ENCODE data around the gene TIGIT.
A peak's percentile ranks its signal among the peaks of the same experiment; 100 is the strongest.
"Not testable (repeated sequence)": the region's sequence is repeated elsewhere in the genome, so short reads cannot be mapped to it uniquely, and the experiment has no call there.

Gene TIGIT

GRCh38 chr3:114293838-114294535 lies at the start of gene TIGIT:
Gene TIGIT (plus strand): TSS chr3:114294028. CDS start chr3:114294062, 34 bp downstream.
- no peaks in the 10 kb centered on the region for H3K9me3 Mint-ChIP-seq
- H3K27ac Mint-ChIP-seq: peak within 1 kb of the TSS; percentile 99
- no peak within 1 kb of the TSS for H3K4me3 Mint-ChIP-seq
- H3K27me3 Mint-ChIP-seq: no peaks in the 10 kb centered on the region
- DNase-seq (ENCODE audit: low spot score in 2 of 2) (no peak), ATAC-seq (ENCODE audit: low read depth) (no peak)
- H3K36me3 Mint-ChIP-seq: no peaks in the 10 kb centered on the region
- H3K4me1 Mint-ChIP-seq: peaks cover 11% of the 10 kb centered on the region

- Mint-ChIP-seq H3K4me1 (no peaks in the 10 kb centered on the region), H3K36me3 (no peaks in the 10 kb centered on the region), H3K4me3 (no peak overlapping the region), H3K9me3 (peaks cover 5% of the 10 kb centered on the region), H3K27me3 (no peaks in the 10 kb centered on the region), H3K27ac (peak overlapping the region; percentile 1)
- no peak for DNase-seq (ENCODE audit: low spot score in 2 of 2)
- no peak for ATAC-seq (ENCODE audit: low read depth)
Observed at GRCh38 chr3:114252954-114253353, 40.9 kb upstream of the TIGIT start.

GRCh38 chr3:114253505-114253904 lies 40.3 kb upstream of the TIGIT start:
- ATAC-seq (ENCODE audit: low read depth) (no peak), DNase-seq (ENCODE audit: low spot score in 2 of 2) (no peak)
- Mint-ChIP-seq H3K4me1 (no peaks in the 10 kb centered on the region), H3K27ac (peak overlapping the region; percentile 1), H3K4me3 (no peak overlapping the region), H3K9me3 (peaks cover 5% of the 10 kb centered on the region), H3K36me3 (peaks cover under 1% of the 10 kb centered on the region), H3K27me3 (no peaks in the 10 kb centered on the region)

GRCh38 chr3:114259566-114259965 lies 34.3 kb upstream of the TIGIT start:
- Mint-ChIP-seq H3K36me3 (peaks cover 13% of the 10 kb centered on the region), H3K27ac (no peak overlapping the region), H3K4me1 (no peaks in the 10 kb centered on the region), H3K9me3 (peaks cover 9% of the 10 kb centered on the region), H3K4me3 (no peak overlapping the region), H3K27me3 (no peaks in the 10 kb centered on the region)
- no peak for ATAC-seq (ENCODE audit: low read depth)
- DNase-seq (ENCODE audit: low spot score in 2 of 2): no peak

GRCh38 chr3:114260152-114260551 lies 33.7 kb upstream of the TIGIT start:
- DNase-seq (ENCODE audit: low spot score in 2 of 2) (no peak), ATAC-seq (ENCODE audit: low read depth) (no peak)
- Mint-ChIP-seq H3K9me3 (peaks cover 9% of the 10 kb centered on the region), H3K27ac (no peak overlapping the region), H3K4me3 (no peak overlapping the region), H3K4me1 (no peaks in the 10 kb centered on the region), H3K27me3 (no peaks in the 10 kb centered on the region), H3K36me3 (peaks cover 13% of the 10 kb centered on the region)

GRCh38 chr3:114270019-114270418 lies 23.8 kb upstream of the TIGIT start:
- peaks cover 12% of the 10 kb centered on the region for H3K36me3 Mint-ChIP-seq
- peaks cover 12% of the 10 kb centered on the region for H3K9me3 Mint-ChIP-seq

GRCh38 chr3:114272271-114272670 lies 21.6 kb upstream of the TIGIT start:
- DNase-seq (ENCODE audit: low spot score in 2 of 2): no peak
- no peaks in the 10 kb centered on the region for H3K27me3 Mint-ChIP-seq
- no peaks in the 10 kb centered on the region for H3K4me1 Mint-ChIP-seq
- peaks cover 9% of the 10 kb centered on the region for H3K9me3 Mint-ChIP-seq
- H3K36me3 Mint-ChIP-seq: peaks cover 9% of the 10 kb centered on the region
- no peak for ATAC-seq (ENCODE audit: low read depth)
- no peak overlapping the region for H3K4me3 Mint-ChIP-seq
- H3K27ac Mint-ChIP-seq: no peak overlapping the region

More at GRCh38 chr3:114270019-114270418, 23.8 kb upstream of the TIGIT start:
- no peak for ATAC-seq (ENCODE audit: low read depth)
- no peaks in the 10 kb centered on the region for H3K27me3 Mint-ChIP-seq
- no peak for DNase-seq (ENCODE audit: low spot score in 2 of 2)
- no peak overlapping the region for H3K27ac Mint-ChIP-seq
- no peak overlapping the region for H3K4me3 Mint-ChIP-seq
- no peaks in the 10 kb centered on the region for H3K4me1 Mint-ChIP-seq

GRCh38 chr3:114274929-114275328 lies 18.9 kb upstream of the TIGIT start:
- H3K27ac Mint-ChIP-seq: no peak overlapping the region
- H3K36me3 Mint-ChIP-seq: peaks cover 3% of the 10 kb centered on the region
- no peak overlapping the region for H3K4me3 Mint-ChIP-seq
- no peaks in the 10 kb centered on the region for H3K27me3 Mint-ChIP-seq
- peaks cover 2% of the 10 kb centered on the region for H3K9me3 Mint-ChIP-seq
- DNase-seq (ENCODE audit: low spot score in 2 of 2) (no peak), ATAC-seq (ENCODE audit: low read depth) (no peak)
- no peaks in the 10 kb centered on the region for H3K4me1 Mint-ChIP-seq

- H3K4me3 Mint-ChIP-seq; H3K27ac Mint-ChIP-seq; H3K36me3 Mint-ChIP-seq; H3K4me1 Mint-ChIP-seq; ATAC-seq (ENCODE audit: low read depth); H3K9me3 Mint-ChIP-seq; DNase-seq (ENCODE audit: low spot score in 2 of 2); H3K27me3 Mint-ChIP-seq: not testable (repeated sequence)
Observed at GRCh38 chr3:114276856-114277255, 17.0 kb upstream of the TIGIT start.

- Mint-ChIP-seq H3K27ac (no peak overlapping the region), H3K36me3 (no peaks in the 10 kb centered on the region), H3K27me3 (no peaks in the 10 kb centered on the region), H3K4me1 (peaks cover 13% of the 10 kb centered on the region), H3K4me3 (no peak overlapping the region), H3K9me3 (peaks cover 1% of the 10 kb centered on the region)
- ATAC-seq (ENCODE audit: low read depth) (no peak), DNase-seq (ENCODE audit: low spot score in 2 of 2) (no peak)
Observed at GRCh38 chr3:114284644-114285043, 9.2 kb upstream of the TIGIT start.

GRCh38 chr3:114285648-114286230 lies 8.1 kb upstream of the TIGIT start:
- Mint-ChIP-seq H3K4me1 (peaks cover 15% of the 10 kb centered on the region), H3K27ac (peak overlapping the region; percentile 95), H3K4me3 (peak overlapping the region; percentile 70), H3K36me3 (no peaks in the 10 kb centered on the region), H3K9me3 (peaks cover 1% of the 10 kb centered on the region), H3K27me3 (no peaks in the 10 kb centered on the region)
- DNase-seq (ENCODE audit: low spot score in 2 of 2): no peak
- ATAC-seq (ENCODE audit: low read depth): peak; percentile 22

GRCh38 chr3:114286266-114286665 lies 7.6 kb upstream of the TIGIT start:
- Mint-ChIP-seq H3K36me3 (no peaks in the 10 kb centered on the region), H3K4me3 (peak overlapping the region; percentile 70), H3K27ac (peak overlapping the region; percentile 95)

GRCh38 chr3:114290911-114291901 lies 2.6 kb upstream of the TIGIT start:
- no peaks in the 10 kb centered on the region for H3K36me3 Mint-ChIP-seq
- peak; percentile 86 for ATAC-seq (ENCODE audit: low read depth)
- no peaks in the 10 kb centered on the region for H3K27me3 Mint-ChIP-seq
- peak overlapping the region; percentile 77 for H3K4me3 Mint-ChIP-seq
- H3K9me3 Mint-ChIP-seq: no peaks in the 10 kb centered on the region
- peak overlapping the region; percentile 99 for H3K27ac Mint-ChIP-seq
- DNase-seq (ENCODE audit: low spot score in 2 of 2): peak; percentile 94 to 97
- H3K4me1 Mint-ChIP-seq: peaks cover 13% of the 10 kb centered on the region

More at GRCh38 chr3:114286266-114286665, 7.6 kb upstream of the TIGIT start:
- Mint-ChIP-seq H3K27me3 (no peaks in the 10 kb centered on the region), H3K9me3 (peaks cover 1% of the 10 kb centered on the region), H3K4me1 (peaks cover 20% of the 10 kb centered on the region)
- ATAC-seq (ENCODE audit: low read depth): no peak
- no peak for DNase-seq (ENCODE audit: low spot score in 2 of 2)

GRCh38 chr3:114294940-114295480 lies 1.2 kb downstream of the TIGIT start:
- no peaks in the 10 kb centered on the region for H3K27me3 Mint-ChIP-seq

More at GRCh38 chr3:114294940-114295480, 1.2 kb downstream of the TIGIT start:
- H3K36me3 Mint-ChIP-seq: no peaks in the 10 kb centered on the region
- H3K4me1 Mint-ChIP-seq: peaks cover 15% of the 10 kb centered on the region
- ATAC-seq (ENCODE audit: low read depth): no peak
- no peaks in the 10 kb centered on the region for H3K9me3 Mint-ChIP-seq
- no peak for DNase-seq (ENCODE audit: low spot score in 2 of 2)
- no peak overlapping the region for H3K4me3 Mint-ChIP-seq
- peak overlapping the region; percentile 36 for H3K27ac Mint-ChIP-seq

All from memory B cell (primary cell).